ENCODE measurements around the gene C9orf152.
"Not testable (repeated sequence)": the region's sequence is repeated elsewhere in the genome, so short reads cannot be mapped to it uniquely, and the experiment has no call there.

C9orf152 gene

DNA sequence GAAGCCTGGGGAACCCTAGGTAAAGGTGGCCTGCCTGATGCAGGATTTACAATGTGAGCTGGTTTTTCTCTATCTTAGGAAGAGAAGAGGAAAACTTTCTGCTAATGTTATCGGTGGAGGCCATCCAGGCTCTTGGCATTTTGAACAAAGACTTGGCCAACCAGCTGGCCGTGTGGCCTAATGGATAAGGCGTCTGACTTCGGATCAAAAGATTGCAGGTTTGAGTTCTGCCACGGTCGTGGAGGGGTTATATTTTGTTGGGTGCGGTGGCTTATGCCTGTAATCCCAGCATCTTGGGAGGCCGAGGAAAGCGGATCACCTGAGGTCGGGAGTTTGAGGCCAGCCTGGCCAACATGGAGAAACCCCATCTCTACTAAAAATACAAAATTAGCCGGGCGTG is 9.6 kb downstream of the C9orf152 start:
- TF ChIP-seq, protein P1, sequence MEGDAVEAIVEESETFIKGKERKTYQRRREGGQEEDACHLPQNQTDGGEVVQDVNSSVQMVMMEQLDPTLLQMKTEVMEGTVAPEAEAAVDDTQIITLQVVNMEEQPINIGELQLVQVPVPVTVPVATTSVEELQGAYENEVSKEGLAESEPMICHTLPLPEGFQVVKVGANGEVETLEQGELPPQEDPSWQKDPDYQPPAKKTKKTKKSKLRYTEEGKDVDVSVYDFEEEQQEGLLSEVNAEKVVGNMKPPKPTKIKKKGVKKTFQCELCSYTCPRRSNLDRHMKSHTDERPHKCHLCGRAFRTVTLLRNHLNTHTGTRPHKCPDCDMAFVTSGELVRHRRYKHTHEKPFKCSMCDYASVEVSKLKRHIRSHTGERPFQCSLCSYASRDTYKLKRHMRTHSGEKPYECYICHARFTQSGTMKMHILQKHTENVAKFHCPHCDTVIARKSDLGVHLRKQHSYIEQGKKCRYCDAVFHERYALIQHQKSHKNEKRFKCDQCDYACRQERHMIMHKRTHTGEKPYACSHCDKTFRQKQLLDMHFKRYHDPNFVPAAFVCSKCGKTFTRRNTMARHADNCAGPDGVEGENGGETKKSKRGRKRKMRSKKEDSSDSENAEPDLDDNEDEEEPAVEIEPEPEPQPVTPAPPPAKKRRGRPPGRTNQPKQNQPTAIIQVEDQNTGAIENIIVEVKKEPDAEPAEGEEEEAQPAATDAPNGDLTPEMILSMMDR (IDR thresholded peaks at IDR 0.05; ENCODE audit: low read depth, low read length, missing control alignments), result no peak
- H3K36me3 ChIP-seq (replicated peaks), result no peaks in the 10 kb centered on the region

DNA sequence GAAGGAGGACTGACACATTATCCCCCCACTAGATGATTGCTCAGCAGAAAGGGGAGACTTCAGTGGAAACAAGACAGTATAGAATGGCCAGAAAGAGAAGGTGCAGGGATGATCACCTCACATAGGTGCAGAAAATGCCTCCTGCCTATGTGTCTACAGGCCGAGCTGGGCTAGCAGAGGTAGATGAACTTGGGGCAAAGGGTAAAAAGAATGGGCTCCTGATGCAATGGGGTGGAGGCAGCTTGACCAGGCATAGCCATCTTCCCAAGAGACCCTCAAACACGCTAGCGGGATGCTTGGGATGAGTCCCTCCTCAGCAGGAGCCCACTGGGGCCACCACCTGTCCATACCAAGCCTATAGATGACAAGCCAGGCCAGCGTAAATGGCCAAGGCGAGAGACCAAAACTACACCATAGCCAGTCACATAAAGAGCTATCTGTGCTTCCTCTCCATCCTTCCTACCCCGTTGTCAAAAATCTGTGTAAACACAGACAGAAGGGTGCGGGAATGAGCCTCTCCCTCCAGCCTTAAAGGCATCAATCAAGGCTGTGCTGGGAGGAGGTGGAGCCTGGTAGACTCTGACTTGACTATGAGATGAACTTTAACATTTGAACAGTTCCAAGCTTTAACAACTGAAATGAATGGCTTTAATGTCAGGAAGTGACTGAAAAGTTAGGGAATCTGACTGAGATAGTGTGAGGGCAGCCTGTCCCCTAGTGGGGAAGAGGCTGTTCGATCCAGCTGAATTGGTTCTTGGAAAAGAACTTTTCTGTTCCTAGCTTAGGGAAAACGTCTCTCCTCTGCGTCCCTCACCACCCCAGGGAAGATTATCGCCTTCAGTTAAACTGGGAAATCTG is 10.4 kb downstream of the C9orf152 start:
- in situ Hi-C loops (cut with HindIII; ENCODE audit: low pct_ligation_motif_present, low sequenced_read_pairs), result no loop called here
- no peak for DNase-seq
- H3K27ac ChIP-seq, result no peak overlapping the region
- H3K36me3 ChIP-seq (replicated peaks), result no peaks in the 10 kb centered on the region
- H3K4me3 ChIP-seq (ENCODE audit: low read depth, low read length), result no peak overlapping the region
- no peaks in the 10 kb centered on the region for H3K27me3 ChIP-seq (replicated peaks)
- TF ChIP-seq, protein P1 (IDR thresholded peaks at IDR 0.05; ENCODE audit: low read depth, low read length, missing control alignments), result peak; percentile 66

More for the DNA sequence above, 9.6 kb downstream of the C9orf152 start:
- Histone ChIP-seq H3K27ac (no peak overlapping the region), H3K27me3 (replicated peaks) (no peaks in the 10 kb centered on the region), H3K4me3 (ENCODE audit: low read depth, low read length) (no peak overlapping the region)
- DNase-seq, result no peak
- in situ Hi-C loops (cut with HindIII; ENCODE audit: low pct_ligation_motif_present, low sequenced_read_pairs), result no loop called here

DNA sequence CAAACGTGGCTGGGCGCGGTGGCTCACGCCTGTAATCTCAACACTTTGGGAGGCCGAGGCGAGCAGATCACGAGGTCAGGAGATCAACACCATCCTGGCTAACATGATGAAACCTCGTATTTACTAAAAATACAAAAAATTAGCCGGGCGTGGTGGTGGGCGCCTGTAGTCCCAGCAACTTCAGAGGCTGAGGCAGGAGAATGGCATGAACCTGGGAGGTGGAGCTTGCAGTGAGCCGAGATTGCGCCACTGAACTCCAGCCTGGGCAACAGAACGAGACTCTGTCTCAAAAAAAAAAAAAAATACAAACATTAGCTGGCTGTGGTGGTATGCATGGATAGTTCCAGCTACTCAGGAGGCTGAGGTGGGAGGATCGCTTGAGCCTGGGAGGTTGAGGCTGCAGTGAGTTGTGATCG is 11.9 kb downstream of the C9orf152 start:
- DNase-seq; H3K27ac ChIP-seq; H3K4me3 ChIP-seq (ENCODE audit: low read depth, low read length); in situ Hi-C loops (cut with HindIII; ENCODE audit: low pct_ligation_motif_present, low sequenced_read_pairs); H3K27me3 ChIP-seq (replicated peaks); H3K36me3 ChIP-seq (replicated peaks): not testable (repeated sequence)

DNA sequence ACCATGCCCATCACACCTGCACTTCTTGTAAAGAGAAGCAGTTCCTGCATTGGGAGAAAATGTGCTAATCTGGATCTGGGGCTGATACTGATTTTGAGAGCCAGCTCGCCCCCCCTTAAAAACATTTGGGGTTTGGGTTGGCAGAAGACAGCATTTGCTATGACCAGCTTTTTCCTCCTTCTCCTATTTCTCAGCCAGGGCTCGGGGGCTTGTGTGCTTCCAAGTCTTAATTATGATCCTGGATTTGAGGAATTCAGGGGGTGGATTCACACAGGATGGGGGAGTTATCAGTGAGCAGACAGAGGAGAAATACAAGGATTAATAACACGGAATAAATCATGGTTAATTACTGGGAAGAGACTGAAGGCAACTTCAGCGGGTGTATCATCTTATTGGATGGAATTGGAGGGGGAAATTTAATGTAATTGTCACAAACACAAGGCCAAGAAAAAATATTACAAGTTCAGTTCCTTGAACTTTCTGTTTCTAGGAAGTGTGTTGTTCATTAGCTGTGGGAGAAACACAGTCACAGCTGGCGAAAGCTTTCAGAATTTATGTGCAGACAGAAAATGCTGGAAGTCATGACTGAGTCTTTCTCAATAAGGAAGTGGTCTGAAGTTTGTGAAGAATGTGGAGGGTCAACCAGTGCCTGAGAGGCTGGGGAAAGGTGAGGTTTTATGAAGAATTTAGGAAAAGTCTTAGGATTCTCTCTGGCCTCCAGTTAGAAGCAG is 15.3 kb downstream of the C9orf152 start:
- peak; percentile 49 for DNase-seq
- TF ChIP-seq, protein P1 (IDR thresholded peaks at IDR 0.05; ENCODE audit: low read depth, low read length, missing control alignments), result no peak
- Histone ChIP-seq H3K27ac (peak overlapping the region; percentile 54), H3K36me3 (replicated peaks) (no peaks in the 10 kb centered on the region), H3K27me3 (replicated peaks) (no peaks in the 10 kb centered on the region), H3K4me3 (ENCODE audit: low read depth, low read length) (no peak overlapping the region)
- in situ Hi-C loops (cut with HindIII; ENCODE audit: low pct_ligation_motif_present, low sequenced_read_pairs), result no loop called here

DNA sequence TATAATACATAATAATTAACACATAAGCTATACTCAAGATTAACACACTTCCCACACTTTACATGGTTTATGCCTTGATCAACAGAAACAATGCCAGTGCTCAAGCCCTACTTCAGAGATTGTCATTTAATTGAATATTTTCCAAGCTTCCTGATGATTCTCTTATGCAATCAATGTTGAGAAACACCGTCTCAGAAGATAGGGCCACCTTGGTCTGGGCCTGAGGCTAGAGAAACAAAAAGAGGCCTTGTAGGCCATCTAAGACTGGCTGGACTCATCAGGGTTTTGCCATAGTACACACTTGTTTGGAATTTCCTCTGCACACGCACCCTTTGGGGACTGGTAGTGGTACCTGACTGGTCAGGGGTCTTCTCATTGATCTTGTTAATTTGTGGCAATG is 16.3 kb downstream of the C9orf152 start:
- no peak overlapping the region for H3K27ac ChIP-seq
- in situ Hi-C loops (cut with HindIII; ENCODE audit: low pct_ligation_motif_present, low sequenced_read_pairs), result no loop called here
- no peak overlapping the region for H3K4me3 ChIP-seq (ENCODE audit: low read depth, low read length)
- no peak for DNase-seq
- H3K27me3 ChIP-seq (replicated peaks), result no peaks in the 10 kb centered on the region
- TF ChIP-seq, protein P1 (IDR thresholded peaks at IDR 0.05; ENCODE audit: low read depth, low read length, missing control alignments), result no peak
- no peaks in the 10 kb centered on the region for H3K36me3 ChIP-seq (replicated peaks)

DNA sequence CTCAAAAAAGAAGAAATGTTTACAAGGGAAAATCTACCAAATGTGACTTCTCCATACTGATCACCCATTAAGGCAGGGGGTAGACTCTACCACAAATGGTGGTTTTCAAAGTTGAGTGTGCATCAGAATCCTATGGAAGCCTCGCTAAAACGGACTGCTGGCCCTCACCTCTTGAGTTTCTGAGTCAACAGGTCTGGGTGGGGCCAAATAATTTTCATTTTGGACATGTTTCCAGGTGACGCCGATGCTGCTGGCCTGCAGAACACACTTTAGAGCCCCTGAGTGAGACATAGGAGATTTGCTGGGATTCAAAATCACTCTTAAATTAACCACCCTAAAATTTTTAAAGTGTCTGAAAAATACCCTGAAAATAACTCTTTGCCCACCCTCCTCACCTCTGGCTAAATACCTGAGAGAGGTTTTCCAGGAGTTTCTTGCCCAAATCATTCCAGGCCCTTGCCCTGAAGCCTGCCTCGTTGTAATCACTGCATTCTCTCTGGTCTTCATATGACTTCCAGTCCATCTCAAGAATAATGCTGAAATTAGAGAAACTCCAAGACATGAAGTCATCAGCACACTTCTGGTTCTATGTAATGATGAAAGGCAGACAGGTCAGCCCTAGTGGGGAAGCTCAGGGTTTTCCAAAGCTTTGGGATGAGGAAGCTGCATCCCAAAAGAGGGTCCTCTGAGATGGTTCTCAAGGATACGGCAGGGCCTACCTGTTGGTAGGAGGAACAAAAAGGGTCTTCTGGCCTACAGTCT is 18.2 kb downstream of the C9orf152 start:
- in situ Hi-C loops (cut with HindIII; ENCODE audit: low pct_ligation_motif_present, low sequenced_read_pairs), result no loop called here
- TF ChIP-seq, protein P1 (IDR thresholded peaks at IDR 0.05; ENCODE audit: low read depth, low read length, missing control alignments), result no peak
- no peak for DNase-seq

More for the DNA sequence above, 18.2 kb downstream of the C9orf152 start:
- Histone ChIP-seq H3K36me3 (replicated peaks) (no peaks in the 10 kb centered on the region), H3K4me3 (ENCODE audit: low read depth, low read length) (no peak overlapping the region), H3K27ac (no peak overlapping the region), H3K27me3 (replicated peaks) (no peaks in the 10 kb centered on the region)
